ENCODE results near the gene PTK7. TPM values are rescaled to one million over a fixed set of nuclear protein-coding genes. Genes with fewer than 3 reads are reported as not detected.

PTK7 gene
- total RNA-seq, 1 experiment from 2014 or later, result 105 TPM

GRCh38 chr6:43089874-43090558 lies 13.9 kb downstream of the PTK7 start:
- Histone ChIP-seq H4K20me1 (ENCODE audit: insufficient read depth) (no peaks in the 10 kb centered on the region; the same call in 1 of the 2 replicates), H3K79me2 (ENCODE audit: insufficient read depth, low read length) (peaks cover 86% of the 10 kb centered on the region), H3K27me3 (ENCODE audit: insufficient read depth, low read length) (no peaks in the 10 kb centered on the region), H3K9me2 (ENCODE audit: insufficient read depth) (no peaks in the 10 kb centered on the region), H3K4me2 (ENCODE audit: low read length) (peak overlapping the region; percentile 13), H3K9ac (ENCODE audit: low read length) (0 out of 2 replicates have a peak overlapping the region, but pooled peaks have one; percentile 7), H3K4me3 (replicated peaks in 1 of 2; ENCODE audit: low read depth in 1 of 2, low read length in 2 of 2) (no peak overlapping the region), H3K4me1 (ENCODE audit: control insufficient read depth in 1 of 2, insufficient read depth in 2 of 2, low read length in 2 of 2) (peaks cover 24 to 73% of the 10 kb centered on the region in 2 experiments), H3K27ac (ENCODE audit: low read depth, low read length) (peak overlapping the region; percentile 56), H3K9me3 (ENCODE audit: control insufficient read depth in 1 of 2, insufficient read depth in 1 of 2, low read depth in 1 of 2, low read length in 2 of 2) (no peaks in the 10 kb centered on the region), H2AFZ (ENCODE audit: low read depth, low read length, poor library complexity, severe bottlenecking) (no peak overlapping the region), H3K36me3 (ENCODE audit: control insufficient read depth in 1 of 2, insufficient read depth in 2 of 2, low read length in 2 of 2) (no peaks in the 10 kb centered on the region)
- BruUV-seq (replicated peaks), result no TSS peak
- ATAC-seq, result peak; percentile 26
- ChIA-PET POLR2A (interaction anchor here (2.5 kb wide), 1 partner anchor 14 kb away, joined by 8 read pairs; the partner anchor contains the start of gene PTK7), RAD21 (ENCODE audit: low non-redundant PET in 1 of 2, low total read pairs in 2 of 2, uncharacterized antibody in 2 of 2, unreplicated experiment in 2 of 2) (no interaction called here), CTCF (no interaction called here)
- TF ChIP-seq FOSL1 (IDR thresholded peaks at IDR 0.05; ENCODE audit: low read depth) (no peak), SRF (IDR thresholded peaks at IDR 0.05; ENCODE audit: low read depth) (no peak), CBX3 (IDR thresholded peaks at IDR 0.05; ENCODE audit: low read depth) (no peak), EZH2phosphoT487 (IDR thresholded peaks at IDR 0.05; ENCODE audit: borderline replicate concordance) (no peak), JUND (IDR thresholded peaks at IDR 0.05) (no peak), CTCF (IDR thresholded peaks at IDR 0.05 in 2 of 3, conservative IDR thresholded peaks at IDR 0.05 in 1 of 3; ENCODE audit: borderline replicate concordance in 1 of 3, insufficient read depth in 1 of 3, low read depth in 2 of 3, low read length in 2 of 3) (no peak), TCF7L2 (IDR thresholded peaks at IDR 0.05; ENCODE audit: borderline replicate concordance, extremely low read depth, insufficient read depth, insufficient read length) (no peak), REST (IDR thresholded peaks at IDR 0.05; ENCODE audit: low read depth) (no peak), ATF3 (IDR thresholded peaks at IDR 0.05) (no peak), SP1 (IDR thresholded peaks at IDR 0.05; ENCODE audit: low read depth) (no peak), ZFX (IDR thresholded peaks at IDR 0.05) (no peak), ZNF274 (IDR thresholded peaks at IDR 0.05; ENCODE audit: low read depth, low read length) (no peak), CEBPB (IDR thresholded peaks at IDR 0.05; ENCODE audit: low read depth) (no peak), EGR1 (IDR thresholded peaks at IDR 0.05; ENCODE audit: low read depth) (no peak), POLR2AphosphoS5 (IDR thresholded peaks at IDR 0.05; ENCODE audit: low read depth, low read length) (no peak), YY1 (IDR thresholded peaks at IDR 0.05; ENCODE audit: extremely low read depth, insufficient replicate concordance, low read depth, low read length) (no peak), SIN3A (IDR thresholded peaks at IDR 0.05; ENCODE audit: low read depth) (no peak), ZBTB33 (IDR thresholded peaks at IDR 0.05; ENCODE audit: extremely low read depth, insufficient replicate concordance, low read length) (no peak), POLR2A (IDR thresholded peaks at IDR 0.05; ENCODE audit: borderline replicate concordance, extremely low read depth, insufficient read depth, insufficient read length) (no peak), ELF1 (IDR thresholded peaks at IDR 0.05; ENCODE audit: borderline replicate concordance, low read depth) (no peak)
- intact Hi-C loops (cut with micrococcal nuclease), result no loop called here
- DNase-seq (ENCODE audit: low read depth, low spot score), result no peak
